OCI-LY1 (cell line): ENCODE data around the gene IRF1.

Experiments
- H2AFZ ChIP-seq: fragments of 200-600 bp; sonication (generic), shearing (Covaris generic); 2 replicates; pipeline ENCODE4 v1.6.0; 2014; ENCODE audit warnings: antibody characterized with exemption, mild to moderate bottlenecking, low read length
- H3F3A ChIP-seq: fragments of 200-600 bp; sonication (generic), shearing (Covaris generic); 2 replicates; pipeline ENCODE4 v1.6.0; 2014; ENCODE audit warnings: mild to moderate bottlenecking, antibody characterized with exemption, low read length, moderate library complexity; ENCODE audit not compliant: insufficient read depth
- H3K27ac ChIP-seq: fragments of 200-600 bp; sonication (generic); 2 replicates; pipeline ENCODE4 v1.5.1; 2014; ENCODE audit warnings: low read length, mixed run types, mild to moderate bottlenecking, low read depth; ENCODE audit not compliant: poor library complexity, severe bottlenecking
- H3K27me3 ChIP-seq: fragments of 200-600 bp; sonication (generic); 2 replicates; pipeline ENCODE4 v1.6.0; 2014; ENCODE audit warnings: antibody characterized with exemption, mild to moderate bottlenecking, low read length, moderate library complexity; ENCODE audit not compliant: insufficient read depth
- H3K36me3 ChIP-seq: fragments of 200-600 bp; sonication (generic); 2 replicates; pipeline ENCODE4 v1.6.1; 2014; ENCODE audit warnings: mild to moderate bottlenecking, antibody characterized with exemption, low read length, moderate library complexity, mixed read lengths; ENCODE audit not compliant: insufficient read depth
- H3K4me1 ChIP-seq: fragments of 200-600 bp; sonication (generic); 2 replicates; pipeline ENCODE4 v1.5.1; 2014; ENCODE audit warnings: mild to moderate bottlenecking, low read length, moderate library complexity; ENCODE audit not compliant: insufficient read depth, severe bottlenecking
- H3K4me2 ChIP-seq: fragments of 200-600 bp; sonication (generic), shearing (Covaris generic); 2 replicates; pipeline ENCODE4 v1.6.1; 2014; ENCODE audit warnings: low read length
- H3K4me3 ChIP-seq: fragments of 200-600 bp; sonication (generic); 2 replicates; pipeline ENCODE4 v1.5.1; 2014; ENCODE audit warnings: low read length, low read depth, mild to moderate bottlenecking, mixed read lengths; ENCODE audit not compliant: poor library complexity, severe bottlenecking
- H3K79me2 ChIP-seq: fragments of 200-600 bp; shearing (Covaris generic); 2 replicates; pipeline ENCODE4 v1.6.1; 2016; ENCODE audit warnings: mixed run types, low read length, mixed read lengths; ENCODE audit not compliant: insufficient read depth
- H3K9ac ChIP-seq: fragments of 200-600 bp; sonication (generic), shearing (Covaris generic); 2 replicates; pipeline ENCODE4 v1.6.1; 2014; ENCODE audit warnings: mild to moderate bottlenecking, low read length, mixed read lengths
- H3K9me2 ChIP-seq: fragments of 200-600 bp; sonication (generic), shearing (Covaris generic); 2 replicates; pipeline ENCODE4 v1.6.1; 2014; ENCODE audit warnings: low read depth, mild to moderate bottlenecking, low read length, mixed read lengths
- H3K9me3 ChIP-seq: fragments of 200-600 bp; shearing (Covaris generic); 2 replicates; pipeline ENCODE4 v1.6.1; 2014; ENCODE audit warnings: low read length, mixed read lengths
- H4K20me1 ChIP-seq: fragments of 200-600 bp; sonication (generic), shearing (Covaris generic); 2 replicates; pipeline ENCODE4 v1.6.0; 2016; ENCODE audit warnings: mild to moderate bottlenecking, low read length; ENCODE audit not compliant: insufficient read depth
- CTCF ChIP-seq: fragments of 200-600 bp; sonication (generic), shearing (Covaris generic); IDR thresholded peaks from 2 replicates; pipeline ENCODE4 v1.5.1; 2017; ENCODE audit warnings: mild to moderate bottlenecking, antibody characterized with exemption, low read length, moderate library complexity, mixed read lengths
- EZH2 ChIP-seq: fragments of 200-600 bp; sonication (generic), shearing (Covaris generic); IDR thresholded peaks from 2 replicates; pipeline ENCODE4 v1.8.0; 2017; ENCODE audit warnings: borderline replicate concordance, mixed run types, mild to moderate bottlenecking, antibody characterized with exemption, low read length, moderate library complexity, mixed read lengths

Gene IRF1

GRCh38 chr5:132449060-132449459 lies 41.5 kb downstream of the IRF1 start:
- H3K27me3 ChIP-seq = no peaks in the 10 kb centered on the region
- H3K4me3 ChIP-seq = no peak overlapping the region
- no peak overlapping the region for H2AFZ ChIP-seq
- H3K9me3 ChIP-seq = no peaks in the 10 kb centered on the region
- no peak overlapping the region for H3K4me2 ChIP-seq
- no peaks in the 10 kb centered on the region for H3K79me2 ChIP-seq
- H3F3A ChIP-seq = no peaks in the 10 kb centered on the region
- H4K20me1 ChIP-seq = no peaks in the 10 kb centered on the region
- H3K27ac ChIP-seq = no peak overlapping the region
- H3K9ac ChIP-seq = no peak overlapping the region
- H3K9me2 ChIP-seq = no peaks in the 10 kb centered on the region
- TF ChIP-seq CTCF = no peak
- TF ChIP-seq EZH2 = no peak
- H3K4me1 ChIP-seq = no peaks in the 10 kb centered on the region
- H3K36me3 ChIP-seq = no peaks in the 10 kb centered on the region; the same call in 1 of the 2 replicates

DNA sequence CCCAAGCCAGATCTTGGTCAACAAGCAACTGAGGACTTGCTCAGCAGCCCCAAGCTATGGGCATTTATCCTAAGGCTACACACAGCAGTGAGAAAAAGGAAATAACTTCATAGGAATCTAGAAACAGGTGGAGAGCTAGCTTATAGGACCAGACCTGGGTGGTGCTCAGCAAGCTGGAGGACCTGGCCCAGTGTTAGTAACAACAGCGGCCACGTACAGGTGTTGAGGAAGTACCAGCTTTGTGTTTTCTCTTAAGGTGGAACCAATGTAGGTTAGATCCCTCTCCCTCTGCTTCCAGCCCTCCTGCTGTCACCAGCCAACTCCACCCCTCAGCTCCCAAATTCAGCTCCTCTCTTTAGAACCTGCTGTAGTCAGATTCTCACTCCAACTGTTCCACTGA lies 43.4 kb downstream of the IRF1 start:
- no peaks in the 10 kb centered on the region for H3K79me2 ChIP-seq
- H3K9me2 ChIP-seq = no peaks in the 10 kb centered on the region
- no peak for TF ChIP-seq CTCF
- no peak for TF ChIP-seq EZH2
- no peaks in the 10 kb centered on the region for H3K9me3 ChIP-seq
- H3K9ac ChIP-seq = no peak overlapping the region
- H3K4me1 ChIP-seq = no peaks in the 10 kb centered on the region
- H3K27me3 ChIP-seq = no peaks in the 10 kb centered on the region
- no peak overlapping the region for H3K4me3 ChIP-seq
- no peaks in the 10 kb centered on the region for H3F3A ChIP-seq
- no peak overlapping the region for H3K27ac ChIP-seq
- no peaks in the 10 kb centered on the region for H4K20me1 ChIP-seq
- H3K36me3 ChIP-seq = no peaks in the 10 kb centered on the region; the same call in 1 of the 2 replicates
- no peak overlapping the region for H2AFZ ChIP-seq
- H3K4me2 ChIP-seq = no peak overlapping the region

DNA sequence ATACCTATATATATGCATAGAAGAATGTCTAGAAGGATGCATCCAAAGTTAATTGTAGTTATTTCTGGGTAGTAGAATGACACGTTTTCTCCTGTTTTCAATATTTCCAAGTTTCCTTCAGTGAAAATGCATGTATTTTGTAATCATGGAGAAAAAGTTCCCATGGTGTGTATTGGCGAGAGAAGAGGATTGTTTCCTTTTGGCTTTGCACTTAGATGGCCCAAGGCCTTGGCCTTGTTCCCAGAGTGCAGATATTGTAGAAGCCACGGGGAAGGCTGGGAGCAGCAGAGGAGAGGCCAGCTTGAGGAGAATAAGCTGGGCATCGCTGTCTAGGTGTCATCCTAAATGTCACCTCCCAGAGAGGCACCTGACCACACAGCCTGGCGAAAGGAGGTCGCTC lies 44.0 kb downstream of the IRF1 start:
- Histone ChIP-seq H3F3A (no peaks in the 10 kb centered on the region), H2AFZ (no peak overlapping the region), H3K36me3 (no peaks in the 10 kb centered on the region; the same call in 1 of the 2 replicates), H3K9me3 (no peaks in the 10 kb centered on the region), H3K27ac (no peak overlapping the region), H3K9me2 (no peaks in the 10 kb centered on the region), H3K79me2 (no peaks in the 10 kb centered on the region), H3K4me3 (no peak overlapping the region), H3K4me2 (no peak overlapping the region), H4K20me1 (no peaks in the 10 kb centered on the region), H3K27me3 (no peaks in the 10 kb centered on the region), H3K9ac (no peak overlapping the region), H3K4me1 (no peaks in the 10 kb centered on the region)
- no peak for TF ChIP-seq EZH2
- TF ChIP-seq CTCF = no peak
